Suppressor macrophage (primary cell): ENCODE measurements around the gene ZNF524.
A peak's percentile ranks its signal among the peaks of the same experiment; 100 is the strongest.

Source experiments
- DNase-seq, 4 experiments: peaks; one replicate each; pipeline ENCODE4 v3.0.0-alpha.2; 2020 to 2022

Gene ZNF524

DNA sequence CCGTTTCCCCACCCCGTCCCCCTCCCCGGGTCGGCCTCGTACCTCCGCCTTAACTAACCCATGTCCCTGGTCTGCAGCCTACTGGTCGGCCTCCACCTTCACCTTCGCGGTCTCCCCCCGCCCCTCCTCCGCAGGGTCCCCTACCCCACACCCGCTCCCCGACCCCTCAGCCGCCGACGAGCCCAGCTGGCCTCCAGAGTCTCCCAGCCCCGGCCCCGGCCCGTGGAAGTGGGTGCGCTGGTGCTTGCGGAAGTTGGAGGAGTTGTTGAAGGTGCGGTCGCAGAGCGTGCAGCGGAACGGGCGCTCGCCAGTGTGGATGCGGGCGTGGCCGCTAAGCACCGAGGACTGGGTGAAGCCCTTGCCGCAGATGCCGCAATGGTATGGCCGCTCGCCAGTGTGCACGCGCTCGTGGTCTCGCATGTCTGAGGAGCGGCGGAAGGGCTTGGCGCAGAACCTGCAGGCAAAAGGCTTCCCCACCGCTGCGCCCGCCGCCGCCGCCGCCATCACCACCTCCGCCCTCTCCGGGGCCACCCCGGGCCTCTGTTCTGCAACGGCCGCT, 21.7 kb downstream of the ZNF524 start:
- DNase-seq: no peak

DNA sequence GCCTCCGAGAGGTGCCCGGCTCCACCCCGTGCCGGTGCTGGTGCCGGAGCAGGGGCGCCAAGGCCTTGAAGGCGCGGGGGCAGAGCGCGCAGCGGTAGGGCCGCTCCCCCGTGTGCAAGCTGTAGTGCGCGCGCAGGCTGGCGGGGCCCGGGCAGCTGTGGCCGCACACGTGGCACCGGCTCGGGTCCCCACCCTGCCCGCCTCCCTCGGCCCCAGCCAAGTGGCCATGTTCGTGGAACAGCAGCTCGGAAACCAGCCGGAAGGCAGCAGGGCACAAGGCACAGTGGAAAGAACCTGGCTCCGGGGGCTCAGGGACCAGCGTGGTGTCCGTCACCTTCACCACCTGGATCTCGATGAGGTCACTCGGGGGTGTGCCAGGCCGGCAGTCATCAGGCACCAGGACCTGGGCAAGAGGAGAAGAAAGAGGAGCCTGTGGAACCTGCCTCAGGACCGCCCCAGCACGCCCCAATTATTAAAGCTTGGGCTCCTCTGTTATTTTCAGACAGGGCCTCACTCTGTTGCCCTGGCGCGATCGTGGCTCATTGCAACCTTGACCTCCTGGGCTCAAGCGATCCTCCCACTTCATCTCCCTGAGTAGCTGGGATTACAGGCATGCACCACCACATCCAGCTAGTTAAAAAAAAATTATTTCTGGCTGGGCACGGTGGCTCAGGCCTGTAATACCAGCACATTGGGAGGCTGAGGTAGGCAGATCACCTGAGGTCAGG, 22.3 kb downstream of the ZNF524 start:
- DNase-seq: no peak

DNA sequence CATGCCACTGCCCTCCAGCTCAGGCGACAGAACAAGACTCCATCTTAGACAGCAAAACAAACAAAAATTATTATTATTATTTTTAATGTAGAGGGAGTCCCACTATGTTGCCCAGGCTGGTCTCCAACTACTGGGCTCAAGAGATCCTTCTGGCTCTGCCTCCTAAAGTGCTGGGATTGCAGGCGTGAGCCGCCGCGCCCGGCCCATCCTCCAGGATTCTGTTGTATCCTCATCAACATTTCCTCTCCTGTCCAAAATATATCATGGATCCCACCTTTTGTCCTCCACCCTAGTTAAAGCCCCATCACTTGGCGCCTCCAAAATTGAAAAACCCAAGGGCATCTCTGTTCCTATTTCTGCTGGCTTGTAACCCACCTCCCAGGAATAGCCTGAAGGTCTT, 23.0 kb downstream of the ZNF524 start:
- no peak for DNase-seq

DNA sequence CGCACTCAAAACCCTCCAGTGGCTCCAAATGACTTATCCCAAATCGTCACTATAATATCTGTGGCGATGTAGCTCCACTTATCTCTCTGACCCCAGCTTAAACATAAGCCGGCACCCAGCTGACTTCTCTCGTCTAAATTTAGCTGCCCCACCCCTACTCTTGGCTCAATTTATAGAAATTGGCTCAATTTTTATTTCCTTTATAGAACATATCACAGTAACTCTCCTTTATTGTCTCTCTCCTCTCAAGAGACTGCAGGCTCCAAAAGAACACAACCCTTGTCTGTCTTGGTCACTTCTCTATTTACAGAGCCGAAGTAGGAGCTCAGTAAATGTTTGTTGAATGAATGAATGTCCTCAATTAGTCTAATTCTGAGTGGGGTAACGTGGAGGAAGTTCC, 23.5 kb downstream of the ZNF524 start:
- no peak for DNase-seq

DNA sequence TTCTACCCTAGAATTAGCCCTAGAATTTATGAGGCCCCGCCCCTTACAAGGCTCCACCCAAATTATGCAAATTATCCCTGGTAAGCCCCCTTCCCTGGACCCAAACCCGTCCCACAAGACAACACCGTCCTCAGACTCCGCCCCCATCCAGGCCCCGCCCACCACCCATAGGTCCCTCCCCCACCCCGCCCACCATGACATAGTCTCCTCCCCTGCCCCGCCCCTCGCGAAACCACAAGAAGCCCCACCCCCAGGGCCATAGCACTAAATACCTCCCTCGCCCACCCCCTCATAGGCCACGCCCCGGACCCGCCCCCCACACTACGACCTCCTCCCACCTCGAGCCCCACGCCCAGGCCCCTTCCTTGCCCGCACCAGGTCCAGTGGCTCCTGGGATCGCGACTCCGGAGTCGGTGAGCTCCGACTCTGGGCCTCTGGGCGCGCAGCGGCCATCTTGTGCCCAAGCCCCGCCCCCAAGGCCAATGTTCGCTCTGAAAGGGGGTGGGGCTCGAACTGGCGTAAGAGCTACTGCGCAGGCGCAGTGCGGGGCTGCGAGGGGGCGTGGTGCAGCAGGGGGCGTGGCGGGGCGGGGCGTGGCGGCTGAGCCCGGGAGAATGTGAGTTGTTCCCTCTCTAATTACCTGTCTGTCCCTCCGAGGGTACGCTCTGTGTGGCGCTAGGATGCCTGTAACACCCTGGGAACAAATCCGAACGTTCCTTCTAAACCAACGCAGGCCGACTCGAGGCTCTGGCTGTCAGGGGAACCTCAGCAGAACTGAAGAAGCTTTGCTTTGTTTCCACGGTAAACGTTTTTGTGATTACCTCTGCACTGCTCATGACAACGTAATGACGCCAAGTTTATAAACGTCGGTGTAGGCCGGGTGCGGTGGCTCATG, 24.3 kb downstream of the ZNF524 start, which contains the start of gene ZNF784:
TSS of gene ZNF784 (minus strand) at position 458 of the 895 bp plus-strand sequence. CDS start at position 453, 5 bp downstream.
- peak; percentile 96 to 99 (median 98) for DNase-seq

DNA sequence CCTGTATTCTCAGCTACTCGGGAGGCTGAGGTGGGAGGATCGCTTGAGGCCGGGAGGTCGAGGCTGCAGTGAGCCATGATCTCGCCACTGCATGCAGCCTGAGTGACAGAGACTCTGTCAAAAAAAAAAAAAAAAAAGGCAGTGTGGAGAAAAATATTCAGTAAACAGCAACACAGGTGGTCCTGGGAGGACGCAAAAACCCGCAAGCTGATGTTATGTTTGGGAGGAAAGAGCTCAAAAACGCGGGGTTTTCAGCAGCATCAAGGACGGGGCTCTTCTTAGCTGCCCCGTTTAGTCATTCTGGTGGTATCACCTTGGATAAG, 24.9 kb downstream of the ZNF524 start:
- DNase-seq: no peak

DNA sequence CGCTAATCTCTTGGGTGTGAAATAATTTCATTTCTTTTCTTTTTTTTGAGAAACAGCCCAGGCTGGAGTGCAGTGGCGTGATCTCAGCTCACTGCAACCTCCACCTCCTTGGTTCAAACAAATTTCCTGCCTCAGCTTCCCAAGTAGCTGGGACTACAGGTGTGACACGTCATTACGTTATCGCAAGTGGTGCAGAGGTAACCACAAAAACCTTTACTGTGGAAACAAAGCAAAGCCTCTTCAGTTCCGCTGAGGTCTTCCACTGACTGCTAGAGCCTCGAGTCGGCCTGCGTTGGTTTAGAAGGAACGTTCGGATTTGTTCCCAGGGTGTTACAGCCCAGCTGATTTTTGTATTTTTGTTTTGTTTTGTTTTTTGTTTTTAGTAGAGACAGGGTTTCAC, 26.3 kb downstream of the ZNF524 start:
- no peak for DNase-seq

DNA sequence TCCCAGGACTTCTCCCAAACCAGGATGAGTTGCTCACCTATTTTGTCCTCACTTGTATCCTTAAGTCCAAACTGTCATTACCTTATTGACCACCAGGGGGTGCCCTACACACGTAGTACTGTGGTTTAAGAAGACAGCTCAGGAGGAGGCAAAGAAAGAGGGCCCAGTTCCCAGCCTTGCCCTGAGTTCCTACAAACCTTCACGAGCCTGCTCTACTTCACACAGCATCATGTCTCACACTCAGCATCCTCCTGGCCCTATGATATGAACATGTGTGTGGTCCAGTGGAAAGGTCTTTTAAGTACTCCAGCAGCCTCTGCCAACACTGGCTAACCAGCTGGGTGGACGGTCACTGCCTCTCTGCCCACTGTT, 32.4 kb downstream of the ZNF524 start:
- peak; percentile 95 to 98 (median 97) for DNase-seq

DNA sequence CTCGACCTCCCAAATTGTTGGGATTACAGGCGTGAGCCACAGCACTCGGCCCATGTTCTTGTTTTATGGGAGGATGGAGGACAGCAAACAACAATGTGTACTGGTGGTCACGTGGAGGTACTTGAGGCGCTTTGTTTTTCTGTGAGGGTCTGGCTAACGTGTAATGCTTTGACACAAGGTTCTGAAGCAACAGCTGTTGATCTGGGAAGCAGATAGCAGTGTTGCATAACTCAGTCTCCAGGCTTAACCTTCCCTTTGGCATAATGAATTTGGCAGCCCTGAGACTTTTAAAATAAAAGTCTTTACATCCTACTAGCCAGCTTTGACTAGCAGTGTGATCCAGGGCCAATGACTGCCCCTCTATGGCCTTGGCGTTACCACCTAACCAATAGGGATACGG, 33.8 kb downstream of the ZNF524 start:
- DNase-seq: peak in 3 of 4 experiments; percentile 16 to 39 (median 24)

DNA sequence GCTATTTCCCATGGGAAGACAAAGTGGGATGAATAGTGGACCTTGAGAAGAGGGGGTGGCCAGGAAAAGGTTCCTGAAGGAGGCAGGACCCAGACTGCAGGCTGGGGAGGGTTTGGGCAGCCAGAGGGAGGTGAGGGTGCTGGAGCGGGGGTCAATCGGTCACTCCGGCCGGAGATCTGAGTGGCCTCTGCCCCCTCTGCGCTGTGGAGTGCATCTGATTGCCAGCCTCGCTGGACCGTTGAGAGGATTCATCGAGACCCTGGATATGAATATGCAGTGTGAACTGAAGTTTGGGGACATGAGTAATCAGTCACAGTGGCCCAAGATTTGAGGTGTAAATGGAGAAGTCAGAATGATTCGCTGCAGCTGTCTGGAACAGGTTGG, 35.2 kb downstream of the ZNF524 start:
- DNase-seq: peak in 1 of 4 experiments; percentile 26

DNA sequence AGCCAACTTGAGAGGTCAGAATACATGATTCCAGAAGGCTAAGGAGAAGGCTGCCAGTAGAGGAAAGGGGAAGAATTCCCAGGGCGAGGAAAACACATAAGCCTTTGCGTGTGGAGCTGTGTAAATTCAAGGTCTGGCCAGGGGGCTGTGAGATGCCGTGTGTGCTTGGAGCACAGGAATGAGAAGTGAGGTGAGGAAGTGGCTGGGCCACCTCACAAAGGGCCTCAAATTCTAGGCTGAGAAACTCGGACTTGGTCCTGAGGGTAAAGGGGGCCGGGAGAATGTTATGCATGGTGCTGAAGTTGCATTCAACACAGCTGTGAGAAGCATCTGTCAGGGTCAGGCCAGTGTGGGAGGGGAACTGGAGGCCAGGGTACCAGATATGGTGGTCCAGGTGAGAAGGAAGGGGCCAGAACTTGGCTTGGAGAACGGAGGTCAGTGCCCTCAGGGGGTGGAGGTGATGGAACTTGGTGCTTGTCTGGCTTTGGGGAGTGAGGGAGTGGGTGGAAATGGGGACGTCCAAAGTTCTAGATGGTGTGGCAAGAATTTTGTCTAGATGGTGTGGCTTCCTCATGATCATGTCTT, 35.9 kb downstream of the ZNF524 start:
- no peak for DNase-seq

DNA sequence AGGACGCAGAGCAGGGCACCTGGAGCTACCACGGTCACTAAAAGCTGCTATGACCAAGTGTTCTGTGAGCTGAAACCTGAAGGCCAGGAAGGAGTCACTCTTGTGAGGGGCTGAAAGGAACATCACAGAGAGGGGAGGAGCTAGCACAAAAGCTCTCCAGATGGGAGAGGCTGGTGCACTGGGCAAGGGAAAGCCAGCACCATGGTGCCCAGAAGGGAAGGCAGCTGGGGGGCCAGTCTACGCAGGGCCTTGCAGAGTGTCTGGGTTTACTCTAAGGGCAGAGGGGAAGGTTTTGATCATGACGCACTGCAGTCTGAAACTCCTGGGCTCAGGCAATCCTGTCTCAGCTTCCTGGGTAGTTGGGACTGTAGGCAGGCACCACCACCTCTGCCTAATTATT, 36.6 kb downstream of the ZNF524 start:
- no peak for DNase-seq

DNA sequence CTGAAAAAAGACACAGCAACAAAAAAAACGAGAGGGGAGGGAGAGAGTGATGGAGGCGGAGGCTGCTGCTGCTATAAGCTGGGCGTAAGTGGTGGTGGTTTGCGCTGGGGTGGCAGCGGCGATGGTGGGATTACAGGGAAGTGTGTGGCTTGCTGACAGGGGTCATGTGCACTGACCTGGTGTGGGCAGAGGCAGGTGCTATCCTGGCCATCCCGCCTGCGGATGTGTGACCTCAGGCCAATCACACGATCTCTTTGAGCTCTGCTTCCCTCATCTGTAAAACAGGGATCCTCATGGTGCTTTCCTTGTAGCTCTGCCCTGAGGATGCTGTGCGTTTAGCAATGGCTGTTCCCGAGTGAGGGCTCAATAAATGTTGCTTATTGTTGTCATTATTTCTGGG, 37.4 kb downstream of the ZNF524 start:
- no peak for DNase-seq

DNA sequence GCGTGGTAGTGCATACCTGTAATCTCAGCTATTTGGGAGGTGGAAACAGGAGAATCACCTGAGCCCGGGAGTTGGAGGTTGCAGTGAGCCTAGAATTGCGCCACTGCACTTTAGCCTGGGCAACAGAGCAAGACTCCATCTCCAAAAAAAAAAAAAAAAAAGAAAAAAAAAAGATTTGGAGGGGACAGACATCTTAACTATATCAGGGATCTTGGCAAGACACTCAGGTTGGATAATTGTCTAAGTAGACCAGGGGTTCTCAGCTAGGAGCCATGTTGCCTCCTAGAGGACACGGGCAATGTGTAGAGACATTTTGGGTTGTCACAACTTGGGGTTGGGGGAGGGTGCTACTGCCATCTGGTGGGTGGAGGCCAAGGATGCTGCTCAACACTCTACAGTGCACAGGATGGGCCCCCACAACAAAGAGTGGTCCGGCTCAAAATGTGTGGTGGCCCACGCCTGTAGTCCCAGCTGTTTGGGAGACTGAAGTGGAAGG, 38.8 kb downstream of the ZNF524 start:
- peak; percentile 58 to 75 (median 63) for DNase-seq

DNA sequence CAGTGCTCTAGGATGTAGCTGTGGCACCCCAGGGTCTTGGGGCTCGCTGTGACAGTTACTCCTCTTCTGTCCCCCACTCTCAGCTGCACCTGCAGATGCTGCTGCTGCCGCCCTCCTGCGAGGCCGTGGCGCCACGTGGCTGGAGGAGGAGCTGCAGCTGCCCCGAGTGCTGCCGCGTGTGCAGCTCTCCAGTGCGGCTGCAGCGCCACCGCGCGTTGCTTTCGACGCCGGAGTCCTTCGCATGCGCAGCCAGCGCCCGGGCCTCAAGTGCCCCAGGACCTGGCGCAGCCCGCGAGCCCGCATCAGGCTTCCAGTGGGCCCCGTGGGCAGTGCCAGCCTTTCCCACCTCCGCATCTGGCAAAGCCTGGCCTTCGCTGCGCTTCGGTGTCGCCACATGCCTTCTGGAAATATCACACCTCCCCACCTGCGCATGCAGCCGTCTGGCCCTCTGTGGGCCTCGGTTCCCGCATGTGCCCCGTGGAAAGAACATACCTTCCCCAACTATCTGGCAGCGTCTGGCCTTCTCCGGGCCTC, 40.0 kb downstream of the ZNF524 start:
- DNase-seq: peak; percentile 49 to 85 (median 66)

DNA sequence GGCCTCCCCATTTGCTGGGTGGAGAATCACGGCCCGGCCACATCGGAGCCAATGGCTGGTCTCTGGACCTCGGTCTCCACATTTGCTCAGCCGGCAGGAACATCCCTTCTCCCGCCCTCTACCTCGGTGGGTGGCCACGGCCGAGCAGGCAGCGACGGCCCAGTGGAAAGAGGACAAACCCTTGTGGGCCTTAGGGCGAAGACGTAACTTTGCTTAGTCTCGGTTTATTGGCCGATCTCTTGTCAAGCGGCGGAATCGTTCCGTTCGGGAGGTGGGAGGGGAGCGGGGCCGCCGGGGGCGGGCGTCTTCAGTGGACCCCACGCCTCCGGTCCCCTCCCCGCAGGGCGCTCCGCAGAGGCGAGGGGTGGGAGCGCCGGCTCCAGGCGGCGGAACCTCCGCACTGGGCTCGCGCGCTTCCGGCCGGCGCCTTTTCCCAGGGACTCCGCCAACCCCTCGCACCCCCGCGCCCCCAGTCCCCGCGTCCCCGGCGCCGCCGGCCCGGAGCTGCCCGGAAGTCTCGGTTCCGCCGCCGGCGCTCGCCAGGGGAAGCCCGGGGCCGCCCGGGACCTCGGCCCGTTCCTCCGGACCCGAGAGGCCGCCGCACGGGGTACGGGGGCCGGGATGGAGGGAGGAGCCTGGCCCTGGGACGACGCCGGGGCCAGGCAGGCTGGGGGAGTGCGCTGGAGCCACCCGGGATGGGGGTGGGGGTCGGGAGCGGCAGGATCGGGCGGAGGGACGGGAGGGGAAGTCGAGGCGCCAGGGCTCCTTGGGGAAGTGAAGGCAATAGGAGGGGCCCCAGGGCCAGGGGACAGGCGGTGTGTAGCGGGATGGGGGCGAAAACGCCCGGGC, 40.7 kb downstream of the ZNF524 start, which contains the start of gene ZNF580:
TSS of gene ZNF580 (plus strand) at position 426 of the 849 bp plus-strand sequence. CDS start 1,507 bp downstream, outside the sequence.
- DNase-seq: peak; percentile 53 to 83 (median 71)

DNA sequence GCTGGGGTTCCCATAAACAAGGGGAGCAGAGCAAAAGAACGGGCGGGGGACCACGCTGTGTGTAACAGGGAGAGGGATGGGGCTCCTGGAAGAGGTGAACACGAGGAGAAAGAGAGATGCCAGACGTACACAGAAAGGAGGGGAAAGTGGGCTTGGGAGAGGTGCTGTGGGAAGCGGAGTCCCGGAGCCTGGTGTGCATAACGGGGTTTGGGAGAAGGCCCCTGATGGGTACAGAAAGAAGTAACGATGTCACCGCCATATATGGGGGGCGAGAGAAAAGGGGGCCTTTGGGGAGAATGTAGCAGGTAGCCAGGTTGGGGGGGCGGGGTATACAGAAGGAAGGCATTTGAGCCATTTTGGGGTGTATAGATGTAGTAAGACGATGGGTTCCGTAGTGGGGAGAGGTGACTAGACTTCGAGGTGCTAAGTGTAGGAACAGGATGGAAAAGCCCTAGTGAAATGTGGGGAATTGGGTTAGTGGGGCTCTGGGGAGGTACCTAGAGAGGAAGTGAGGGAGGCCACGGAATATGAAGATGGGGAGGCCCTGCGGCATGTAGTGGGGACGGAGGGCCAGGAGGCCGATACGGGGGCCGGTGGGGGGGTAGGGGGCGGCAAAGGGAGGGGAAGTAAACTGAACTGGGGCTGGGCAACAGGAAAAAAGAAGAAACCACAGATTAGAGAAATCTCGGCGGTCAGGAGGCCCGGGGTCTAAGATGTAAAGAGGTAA, 41.5 kb downstream of the ZNF524 start:
- peak in 2 of 4 experiments; percentile 20 to 30 for DNase-seq

DNA sequence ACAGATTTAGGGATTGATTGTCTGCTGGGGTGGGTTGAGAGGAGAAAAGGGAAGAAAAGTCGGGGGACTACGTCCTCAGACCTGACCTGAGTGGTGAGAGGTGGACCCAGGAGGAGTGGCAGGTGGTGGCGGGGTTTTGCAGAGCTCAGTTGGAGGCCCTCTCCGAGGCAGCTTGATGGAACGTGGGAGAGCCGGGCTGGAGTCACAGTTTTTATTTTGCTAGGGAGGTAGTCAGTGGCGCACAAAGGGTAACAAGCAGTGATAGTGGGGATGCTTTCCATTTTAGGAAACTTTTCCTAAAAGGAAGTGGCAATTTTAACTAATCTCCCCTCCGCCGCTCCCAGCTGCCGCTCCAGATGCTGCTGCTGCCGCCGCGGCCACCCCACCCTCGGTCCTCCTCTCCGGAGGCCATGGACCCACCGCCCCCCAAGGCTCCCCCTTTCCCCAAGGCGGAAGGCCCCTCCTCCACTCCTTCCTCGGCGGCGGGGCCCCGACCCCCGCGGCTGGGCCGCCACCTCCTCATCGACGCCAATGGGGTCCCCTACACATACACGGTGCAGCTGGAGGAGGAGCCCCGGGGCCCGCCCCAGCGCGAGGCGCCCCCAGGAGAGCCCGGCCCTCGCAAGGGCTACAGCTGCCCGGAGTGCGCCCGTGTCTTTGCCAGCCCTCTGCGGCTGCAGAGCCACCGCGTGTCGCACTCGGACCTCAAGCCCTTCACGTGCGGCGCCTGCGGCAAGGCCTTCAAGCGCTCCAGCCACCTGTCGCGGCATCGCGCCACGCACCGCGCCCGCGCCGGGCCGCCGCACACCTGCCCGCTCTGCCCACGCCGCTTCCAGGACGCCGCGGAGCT, 42.3 kb downstream of the ZNF524 start:
- DNase-seq: peak in 2 of 4 experiments; percentile 24 to 33

DNA sequence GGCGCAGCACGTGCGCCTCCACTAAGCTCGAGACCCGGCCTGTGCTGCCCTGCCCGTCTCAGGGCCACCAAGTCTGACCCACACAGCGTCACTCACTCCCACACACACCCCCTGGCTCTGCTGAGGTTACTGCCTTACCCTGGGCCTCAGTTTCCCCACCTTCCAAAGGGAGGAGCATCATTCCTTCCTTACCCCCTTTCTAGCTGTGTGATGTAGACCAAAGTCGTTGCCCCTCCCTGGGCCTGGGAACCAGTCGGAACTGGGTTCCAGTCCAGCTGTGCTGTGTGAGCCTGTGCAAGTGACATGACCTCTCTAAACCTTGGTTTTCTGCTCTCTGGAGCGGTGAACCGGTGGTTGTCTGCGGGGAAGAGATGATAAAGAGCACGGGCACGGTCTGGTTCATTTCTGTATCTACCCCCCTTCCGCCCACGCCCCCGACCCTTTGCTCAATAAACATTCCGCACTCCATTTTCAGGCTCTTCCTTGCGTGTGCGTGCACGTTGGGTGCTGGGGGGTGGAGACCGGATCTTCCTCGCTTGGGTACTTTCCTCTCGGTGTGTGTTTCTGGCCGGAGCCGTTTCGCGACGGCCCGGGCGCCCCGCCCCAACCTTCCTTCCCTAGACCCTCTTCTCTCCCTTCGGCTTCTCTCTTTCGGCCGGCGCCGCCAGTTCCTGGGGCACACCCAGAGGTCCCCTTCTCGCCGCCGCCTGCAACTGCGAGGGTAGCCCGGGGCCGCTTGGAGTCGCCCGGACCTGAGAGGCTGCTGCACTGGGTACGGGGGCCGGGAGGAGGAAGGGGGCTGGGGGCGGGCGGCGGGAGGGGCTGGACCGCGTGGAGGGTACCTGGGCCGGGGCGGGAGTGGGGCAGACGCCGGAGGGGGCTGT, 43.2 kb downstream of the ZNF524 start, which contains the start of gene ZNF581:
TSS of gene ZNF581 (plus strand) at position 647 of the 884 bp plus-strand sequence. CDS start 923 bp downstream, outside the sequence.
- DNase-seq: peak; percentile 74 to 87 (median 82)
